Inferior parietal cortex (tissue), 1 donor: Measurements from ENCODE around the gene ARGLU1.
A peak's percentile ranks its signal among the peaks of the same experiment; 100 is the strongest.

Source experiments
- DNase-seq: peaks from one replicate; pipeline ENCODE4 v3.0.0-alpha.2; 2016; ENCODE audit errors: extremely low spot score

Gene ARGLU1

DNA sequence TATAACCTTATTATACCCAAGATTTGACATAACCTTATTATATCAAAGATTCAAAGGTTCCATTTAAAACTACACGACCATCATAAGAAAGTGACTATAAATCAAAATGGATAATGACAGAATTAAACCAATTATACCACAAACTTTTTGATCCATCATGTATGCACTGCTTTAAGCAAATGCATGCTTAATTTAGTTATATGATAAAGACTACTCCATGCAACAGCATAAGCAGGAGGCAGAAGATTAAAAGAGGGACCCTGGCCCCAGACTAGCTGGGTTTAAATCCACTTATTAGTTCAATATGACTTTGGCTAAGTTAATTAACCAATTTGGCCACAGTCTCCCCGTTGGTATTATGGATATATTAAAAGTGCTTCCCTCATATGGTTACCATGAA lies 43.8 kb downstream of the ARGLU1 start:
- DNase-seq: no peak

DNA sequence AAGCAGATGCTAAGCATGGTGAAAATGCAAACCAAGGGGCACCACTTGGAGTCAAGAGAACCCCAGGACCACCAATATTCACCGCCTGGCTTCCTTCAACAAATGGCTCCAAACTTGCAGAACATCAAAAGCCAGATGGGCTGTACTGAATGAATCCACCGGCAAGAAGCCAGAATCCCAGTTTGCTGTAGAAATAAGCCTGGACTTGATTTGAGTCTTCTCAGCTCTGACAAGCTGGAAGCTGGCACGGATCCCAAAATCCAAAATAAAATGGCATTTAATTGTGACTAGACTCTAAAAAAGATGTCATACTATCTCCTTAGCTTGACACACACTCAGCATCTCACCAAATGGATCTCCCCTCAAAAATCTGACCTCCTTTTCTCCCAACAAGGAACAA lies 44.4 kb downstream of the ARGLU1 start:
- DNase-seq: no peak

DNA sequence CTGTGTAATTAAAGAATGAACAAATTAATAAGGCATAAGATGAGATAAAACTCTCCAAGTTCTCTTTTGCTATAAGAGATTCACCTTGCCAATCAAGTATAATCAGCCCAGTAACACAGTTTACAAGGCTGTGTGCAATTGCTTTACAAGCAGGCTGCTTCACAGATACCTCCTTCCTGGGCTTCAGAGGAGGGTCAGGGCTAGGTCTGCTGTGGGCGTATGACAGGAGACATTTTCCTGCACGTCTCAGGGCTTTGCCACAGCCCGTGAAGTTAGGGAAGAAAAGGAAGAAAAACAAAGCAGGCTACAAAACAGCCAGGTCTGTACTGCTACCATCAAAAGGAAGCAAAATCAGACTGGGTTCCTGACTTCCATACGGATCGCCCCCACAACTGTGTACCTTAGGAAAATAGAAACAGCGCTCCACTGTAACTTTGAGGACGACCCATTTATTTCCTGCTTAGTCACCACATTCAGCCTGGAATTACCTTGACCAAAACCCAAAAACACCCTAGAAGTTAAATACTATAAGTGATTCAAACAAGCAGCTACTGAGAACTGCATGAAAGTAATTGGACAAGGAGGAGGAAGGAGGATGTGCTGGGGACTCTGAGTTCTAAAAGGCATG lies 44.9 kb downstream of the ARGLU1 start:
- DNase-seq: no peak

DNA sequence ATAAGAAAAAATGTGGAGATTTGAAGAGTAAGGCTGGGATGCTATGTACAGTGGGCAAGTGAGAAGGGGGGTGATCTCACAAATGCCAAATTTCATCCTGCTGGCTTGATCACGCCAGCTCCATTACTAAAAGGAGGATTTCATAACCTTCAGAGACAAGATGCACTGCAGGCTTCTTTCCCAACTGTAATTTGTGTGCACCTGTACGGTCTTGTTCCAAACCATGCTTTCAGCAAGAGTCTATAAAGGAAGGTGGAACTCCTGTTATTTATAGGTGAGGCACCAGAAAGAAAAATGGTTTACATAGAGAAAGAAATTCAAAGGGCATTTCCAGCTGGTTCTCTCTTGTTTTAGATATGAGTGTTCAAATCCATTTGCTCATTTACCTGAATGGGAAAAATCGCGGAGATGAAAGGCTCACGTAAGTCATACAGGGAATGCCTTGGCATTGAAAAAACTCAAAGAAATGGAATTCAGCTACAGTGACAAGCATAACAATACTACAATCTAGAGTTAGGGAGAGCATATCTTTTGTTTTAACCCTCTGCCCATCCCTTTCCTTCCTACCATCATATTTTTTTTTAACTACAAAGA lies 45.7 kb downstream of the ARGLU1 start:
- DNase-seq: no peak

DNA sequence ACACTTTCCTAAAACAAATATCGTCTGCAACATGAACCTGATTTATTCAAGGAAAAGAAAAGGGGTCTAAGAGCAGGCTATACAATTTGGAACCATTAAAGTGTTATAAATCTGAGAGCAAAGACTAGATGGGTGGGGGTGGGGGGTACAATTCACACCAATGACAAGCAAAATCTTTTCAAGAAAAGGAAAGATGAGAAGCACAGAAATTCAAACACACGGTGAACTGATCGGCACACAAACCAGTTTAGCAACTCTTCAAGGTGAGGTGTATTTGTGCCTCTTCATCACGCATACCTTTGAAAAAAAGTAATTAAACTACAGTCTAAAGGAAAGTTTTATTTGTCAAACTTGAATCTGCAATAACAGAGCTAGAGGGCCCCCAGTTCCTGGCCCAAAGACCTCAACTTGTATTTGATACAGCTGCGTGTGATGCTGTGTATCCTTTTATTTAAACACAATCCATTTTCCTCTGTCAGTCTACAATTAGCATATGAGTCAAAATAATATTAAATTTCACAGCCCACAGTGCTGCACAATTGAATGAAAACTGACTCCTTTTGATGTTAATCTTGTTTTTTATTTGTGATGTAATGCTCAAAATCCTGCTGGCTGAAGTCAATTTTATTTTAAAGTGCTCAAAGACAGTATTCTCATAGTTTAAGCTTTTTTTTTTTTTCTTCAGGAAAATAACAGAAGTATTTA lies 46.7 kb downstream of the ARGLU1 start:
- DNase-seq: no peak

DNA sequence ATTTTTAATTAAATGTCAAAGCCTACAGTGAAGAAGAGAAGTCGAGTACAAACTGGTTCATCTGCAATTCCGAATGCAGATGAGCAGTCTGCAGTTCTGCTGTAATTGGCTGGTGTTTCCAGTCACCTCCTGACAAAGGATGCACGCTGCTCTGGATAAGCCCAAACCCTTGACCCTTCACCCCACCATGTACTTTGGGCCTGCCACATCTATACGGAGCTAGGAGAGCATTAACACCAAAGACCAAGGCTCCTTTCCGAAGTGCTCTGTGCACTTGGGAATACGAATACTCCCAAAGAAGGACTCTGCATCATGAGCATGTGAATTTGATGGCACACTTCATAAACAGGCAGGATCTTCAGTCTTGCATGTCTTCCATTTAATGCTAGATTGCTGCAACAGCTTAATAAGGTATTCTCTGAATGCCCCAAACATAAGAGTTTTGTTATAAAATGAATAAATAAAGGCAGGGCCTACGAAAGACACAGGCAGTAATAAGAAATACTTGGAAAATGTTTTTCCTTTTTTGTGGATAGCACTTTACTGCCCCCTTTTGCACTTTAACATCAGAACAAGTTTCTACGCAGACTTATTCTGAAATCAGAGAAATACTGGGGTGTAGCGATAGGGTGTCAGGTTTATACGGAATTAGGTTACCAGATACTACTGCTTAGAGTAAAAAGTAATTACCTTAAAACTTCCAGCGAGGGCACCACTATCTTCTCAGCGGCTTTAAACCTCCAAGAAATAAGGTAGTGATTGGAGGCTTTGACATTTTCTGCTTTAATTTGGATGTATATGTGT lies 47.5 kb downstream of the ARGLU1 start:
- DNase-seq: peak; percentile 69

DNA sequence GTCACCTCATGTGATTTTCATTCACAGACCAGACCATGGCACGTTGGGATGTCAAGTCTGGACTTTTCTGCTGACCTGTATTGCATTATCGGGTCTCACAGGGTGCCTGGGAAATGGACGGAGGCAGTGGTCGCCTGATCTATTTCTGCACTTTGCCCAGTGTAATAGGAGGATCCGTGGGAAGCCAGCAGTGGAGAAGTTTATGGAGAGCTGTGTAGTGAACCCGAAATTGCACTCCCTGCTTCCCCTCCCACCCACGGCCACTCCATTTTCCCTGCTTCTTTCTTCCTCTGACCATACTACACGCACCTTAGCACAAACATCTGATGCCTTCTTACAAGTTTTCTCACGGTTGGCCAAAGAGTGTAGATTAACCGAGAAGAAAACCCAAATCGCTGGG lies 49.4 kb downstream of the ARGLU1 start:
- DNase-seq: no peak

DNA sequence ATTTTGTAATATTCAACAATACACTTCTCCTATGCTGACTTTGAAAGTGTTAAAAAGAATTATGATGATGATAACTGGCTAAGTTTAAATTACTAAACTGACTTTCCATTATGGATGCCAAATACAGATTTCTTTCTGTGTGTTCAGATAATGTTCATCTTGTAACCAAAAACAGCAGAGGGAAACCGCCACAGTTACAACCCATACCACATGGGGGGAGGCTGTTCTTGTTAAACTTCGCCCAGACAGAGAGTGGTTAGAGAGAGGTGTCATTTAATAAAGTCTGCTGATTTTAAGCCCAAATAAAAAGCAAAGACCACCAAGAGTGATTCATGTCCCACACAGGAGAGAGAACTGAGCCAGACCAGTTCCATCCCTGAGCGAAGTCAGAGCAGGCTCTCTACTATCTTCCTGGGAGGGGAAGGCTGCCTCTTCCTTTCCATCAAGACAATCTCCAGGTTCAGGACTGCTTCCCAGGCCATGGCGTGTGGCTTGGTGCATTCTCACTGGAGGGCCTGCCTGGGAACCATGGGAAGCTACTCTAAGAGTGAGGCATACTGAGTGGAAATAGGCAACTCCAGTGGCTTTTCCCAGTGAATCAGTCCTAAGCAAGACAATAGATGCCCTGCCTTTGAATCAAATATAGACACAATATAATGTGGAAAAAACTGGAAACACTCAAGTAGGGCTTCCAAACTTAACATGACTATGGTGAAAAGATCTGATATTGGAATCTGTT lies 50.7 kb downstream of the ARGLU1 start:
- DNase-seq: no peak

DNA sequence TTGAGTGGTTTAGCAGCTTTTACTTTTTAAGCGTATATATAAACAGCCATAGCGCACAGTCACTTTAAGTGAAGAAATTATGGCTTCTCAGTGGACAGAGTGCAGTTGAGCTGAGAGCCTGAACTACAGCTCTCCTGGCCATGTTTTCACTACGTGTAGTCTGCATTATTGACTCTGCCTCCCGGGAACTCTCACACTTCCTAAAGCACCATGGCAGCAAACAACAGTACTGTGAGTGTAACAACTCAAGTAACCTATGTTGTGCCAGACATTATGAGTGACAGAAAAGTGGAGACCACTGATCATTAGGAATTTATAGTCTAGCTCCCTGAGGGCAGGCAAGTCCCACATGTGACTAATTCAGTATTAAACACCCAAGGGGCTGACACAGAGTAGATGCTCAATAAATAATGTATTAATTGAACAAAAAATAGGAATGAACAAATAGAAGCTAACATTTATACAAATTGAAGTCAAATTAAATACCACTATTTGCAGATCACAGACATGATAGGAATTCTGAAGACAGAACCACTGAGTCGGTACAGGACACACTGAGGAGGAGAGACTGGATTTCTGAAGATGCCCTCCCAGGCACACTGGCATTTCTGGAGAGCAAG lies 52.2 kb downstream of the ARGLU1 start:
- no peak for DNase-seq

DNA sequence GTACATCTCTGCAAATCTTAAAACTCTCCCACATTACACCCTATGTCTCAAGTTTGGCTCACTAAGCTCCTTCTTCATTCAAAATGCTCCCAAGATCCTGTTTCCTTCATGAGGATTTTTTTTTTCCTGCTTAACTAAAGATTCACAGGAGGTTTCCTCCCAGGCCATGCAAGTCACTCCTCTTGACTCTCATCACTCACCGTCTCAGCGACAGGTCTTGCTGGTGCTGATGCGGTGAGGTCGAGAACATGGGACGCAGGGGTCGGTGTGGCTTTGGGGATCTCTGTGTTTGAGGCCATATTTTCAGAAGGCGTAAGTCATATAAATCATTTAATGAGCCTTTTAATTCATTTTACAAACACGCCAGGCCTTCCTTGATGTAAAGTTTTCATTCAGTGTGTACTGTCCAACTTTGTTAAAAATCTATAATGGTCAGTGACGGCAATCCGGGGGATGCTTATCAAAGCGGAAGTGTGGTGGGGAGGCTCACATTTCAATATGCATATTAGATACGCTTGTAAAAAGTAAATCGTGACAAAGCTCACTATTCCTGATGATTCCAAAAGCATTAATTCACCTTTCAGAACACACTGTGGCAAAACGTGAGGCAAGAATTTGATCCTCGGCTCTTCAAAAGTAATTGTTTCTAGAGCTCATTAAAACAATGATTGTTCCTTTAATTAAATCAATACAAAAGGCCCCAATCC lies 52.9 kb downstream of the ARGLU1 start:
- DNase-seq: no peak

DNA sequence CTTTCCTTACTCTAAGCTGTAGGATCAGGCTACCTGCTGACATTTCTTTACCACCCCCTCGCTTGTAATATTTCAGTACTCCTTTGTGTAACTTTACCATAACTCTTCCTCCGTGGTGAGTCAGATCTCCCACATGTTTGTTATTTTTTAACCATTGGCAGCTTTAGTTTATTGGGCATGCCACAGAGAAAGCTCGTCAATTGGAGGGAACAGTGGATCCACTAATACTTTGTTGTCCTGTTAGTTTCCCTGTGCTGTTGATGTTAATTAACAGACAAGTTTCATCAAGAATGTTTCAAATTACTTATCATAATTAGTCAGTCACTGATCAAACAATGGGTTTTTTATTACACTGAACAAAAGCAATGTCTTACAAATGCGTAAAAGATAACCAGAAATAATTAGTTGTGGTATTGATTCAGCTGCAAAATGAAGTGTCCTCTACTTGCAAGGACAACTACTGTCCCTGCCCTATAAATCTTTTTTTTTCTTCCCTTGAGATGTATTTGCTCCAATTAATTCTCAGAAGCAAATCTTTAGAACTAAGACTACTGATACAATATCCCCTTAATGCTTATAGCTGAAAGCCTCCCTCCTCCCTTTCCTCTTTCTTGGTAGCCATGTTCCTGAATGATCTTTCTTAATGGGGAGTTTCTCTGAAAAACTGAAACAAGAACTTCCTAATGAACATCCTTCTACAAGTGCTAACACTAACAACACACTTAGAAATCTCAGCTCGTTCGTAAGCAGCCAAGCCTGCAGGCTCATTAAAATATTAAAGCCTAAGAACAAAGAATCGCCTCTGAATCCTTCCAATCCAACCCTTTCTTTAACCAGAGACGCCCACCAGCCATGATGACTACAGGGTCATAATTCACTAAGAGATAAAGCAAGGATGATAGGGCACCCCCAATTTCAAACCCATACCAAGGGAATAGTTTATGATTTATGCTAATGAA lies 54.6 kb downstream of the ARGLU1 start:
- DNase-seq: no peak

DNA sequence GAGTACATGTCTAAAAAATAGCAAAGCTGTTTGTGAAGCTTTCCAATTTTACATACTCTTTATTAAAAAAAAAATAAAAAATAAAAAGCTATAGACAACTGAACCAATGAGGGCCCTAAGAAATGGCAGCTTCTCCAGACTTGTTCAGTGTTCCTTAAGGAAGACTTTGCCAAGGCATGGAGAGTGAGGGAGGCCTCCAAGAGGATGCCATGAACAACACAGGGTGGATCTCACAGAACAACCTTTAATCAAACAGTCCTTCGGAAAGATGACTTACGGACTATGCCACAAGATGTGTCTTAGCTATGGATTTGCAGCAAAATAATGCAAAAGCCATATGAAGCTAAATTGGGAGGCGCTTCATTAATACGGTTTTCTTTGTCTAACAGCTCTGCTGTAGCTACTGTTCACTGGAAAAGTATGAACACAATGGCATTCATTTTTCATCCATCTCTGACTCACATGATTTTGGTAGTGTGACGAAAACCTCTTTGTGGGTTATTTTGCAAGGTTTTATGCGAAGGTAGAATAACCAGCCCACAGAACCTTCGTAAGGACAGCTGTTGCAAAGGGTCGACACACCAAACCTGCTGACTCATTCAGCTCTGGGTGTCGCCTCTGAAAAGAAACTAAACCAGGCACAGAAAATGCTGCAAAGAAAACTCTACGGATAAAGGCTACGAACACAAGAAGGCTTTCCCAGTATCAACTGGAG lies 60.2 kb downstream of the ARGLU1 start:
- DNase-seq: peak; percentile 82

DNA sequence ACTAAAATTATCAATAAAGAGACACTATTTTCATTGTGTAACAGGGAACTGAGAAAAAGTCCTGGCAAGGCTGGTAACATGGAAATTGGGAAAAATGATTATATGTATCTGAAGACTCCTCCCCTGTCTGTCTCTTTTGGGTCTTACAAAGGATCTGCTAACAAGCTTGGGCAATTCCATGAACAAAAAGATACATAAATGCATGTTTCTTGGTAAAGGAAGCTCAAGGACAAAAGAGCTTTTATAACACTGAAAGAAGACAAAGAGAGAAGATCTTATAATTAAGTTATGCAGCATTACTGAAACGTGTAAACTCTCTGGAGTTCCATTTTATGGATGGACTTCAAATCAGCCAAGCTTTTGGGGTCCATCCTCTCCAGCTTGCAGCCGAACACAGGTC lies 61.7 kb downstream of the ARGLU1 start:
- DNase-seq: no peak

DNA sequence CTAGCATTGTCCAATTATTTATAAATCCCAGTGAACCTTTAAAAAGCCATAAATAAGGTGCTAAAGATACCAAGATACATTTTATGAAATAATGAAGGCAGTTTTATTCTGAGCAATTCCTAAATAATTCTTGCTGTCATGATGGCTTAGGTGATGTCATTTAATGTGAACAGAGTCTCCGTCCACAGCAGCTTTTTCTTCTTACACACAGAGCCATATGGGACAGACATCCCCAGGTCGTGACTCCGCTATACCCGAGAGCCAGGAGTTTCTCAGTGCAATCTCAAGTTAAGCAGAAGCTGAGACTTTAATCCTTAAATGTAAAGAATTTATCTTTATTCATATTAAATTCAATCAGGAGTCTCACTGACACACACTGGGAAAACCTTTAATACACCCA lies 62.2 kb downstream of the ARGLU1 start:
- DNase-seq: no peak

DNA sequence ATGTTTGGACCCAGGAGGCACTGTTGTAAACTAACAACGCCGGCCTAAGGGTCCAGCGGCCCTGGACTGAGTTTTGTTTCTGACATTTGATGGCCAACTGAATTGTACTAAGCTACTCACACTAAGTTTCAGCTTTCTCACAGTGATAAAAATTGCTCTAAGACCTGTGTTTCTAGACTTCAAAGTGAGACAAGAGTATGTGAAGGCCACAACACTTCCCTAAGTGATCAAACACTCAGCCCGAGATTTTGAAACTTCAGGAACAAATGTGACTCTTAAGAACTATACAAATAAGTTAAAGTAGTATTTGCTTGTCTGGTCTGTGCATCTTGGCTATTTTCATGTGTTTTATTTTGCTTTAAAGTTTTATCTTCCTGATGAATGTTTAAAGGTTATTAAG lies 62.6 kb downstream of the ARGLU1 start:
- no peak for DNase-seq

DNA sequence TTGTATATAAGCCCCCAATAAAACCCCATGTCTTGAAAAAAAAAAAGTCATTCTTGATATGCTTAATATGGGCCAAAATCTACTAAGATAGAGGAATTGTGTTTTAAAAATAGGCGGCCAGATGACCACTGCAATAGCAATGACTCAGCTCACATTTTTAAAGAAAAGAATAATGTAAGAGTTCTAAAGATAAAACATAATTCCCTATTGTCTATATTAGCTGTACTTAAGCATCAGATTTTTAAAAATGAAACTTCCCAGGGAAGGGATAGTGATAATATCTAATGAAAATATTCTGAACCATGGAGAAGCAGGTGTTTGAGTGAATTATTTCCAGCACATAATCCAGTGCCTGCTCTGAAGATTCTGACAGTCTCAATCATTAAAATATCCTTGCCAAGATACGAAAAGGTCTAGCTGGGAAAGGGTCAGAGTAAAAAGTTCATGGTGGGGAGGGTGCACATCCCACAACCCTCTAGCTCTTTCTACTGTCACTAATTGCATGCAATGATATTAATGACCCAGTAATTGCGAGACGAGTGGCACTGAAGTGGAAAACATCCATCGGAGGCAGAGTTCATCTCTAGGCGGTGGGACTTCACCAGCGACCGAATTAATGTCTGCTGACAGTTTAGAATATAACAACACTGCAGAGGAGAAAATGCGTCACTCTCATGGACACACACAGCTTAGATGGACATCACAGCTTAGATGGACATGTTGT lies 64.0 kb downstream of the ARGLU1 start:
- no peak for DNase-seq

DNA sequence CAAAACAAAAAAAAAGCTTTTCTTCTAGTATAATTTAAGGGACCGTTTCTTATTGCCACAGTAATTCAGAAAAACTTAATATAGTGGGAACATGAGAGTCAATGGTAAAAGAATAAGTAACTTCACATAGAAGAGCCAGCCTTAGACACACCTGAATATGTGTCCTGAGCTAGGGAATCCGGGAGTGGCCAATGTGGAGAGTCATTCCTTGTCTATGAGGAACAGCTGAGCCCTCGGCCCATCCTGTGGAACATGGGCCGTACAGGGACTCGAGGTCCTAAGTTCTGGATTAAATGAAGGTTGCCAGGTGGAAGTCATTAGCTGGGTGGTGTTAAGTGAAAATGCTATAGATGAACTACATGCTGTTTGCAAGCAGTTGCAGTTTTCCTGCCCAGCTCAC lies 64.7 kb downstream of the ARGLU1 start:
- no peak for DNase-seq

DNA sequence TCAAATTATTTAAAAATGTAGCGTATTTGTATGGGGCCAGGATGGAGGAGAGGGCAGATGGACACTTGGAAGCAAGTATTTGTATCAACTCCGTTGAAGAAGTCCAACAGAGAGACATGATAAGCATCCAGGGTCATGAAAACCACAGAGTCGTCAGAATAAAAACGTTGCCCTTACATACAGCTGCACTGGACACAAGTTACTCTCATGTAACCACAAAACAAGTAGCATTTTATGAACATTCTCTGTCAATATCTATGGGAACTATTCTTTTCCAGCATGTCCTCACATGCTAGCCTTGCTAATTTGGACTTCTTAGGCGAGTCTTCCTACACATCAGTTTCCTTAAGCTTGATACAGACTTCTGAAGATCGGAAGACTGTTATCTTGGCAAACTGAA lies 67.5 kb downstream of the ARGLU1 start:
- no peak for DNase-seq
